GM19193 (cell line): ENCODE data around the gene SPOCK1.

Experiments used
- POLR2A ChIP-seq: IDR thresholded peaks from 4 replicates; pipeline ENCODE4 v1.6.1; 2011; ENCODE audit not compliant: insufficient read depth, insufficient read length; ENCODE audit errors: extremely low read depth

Gene SPOCK1

DNA sequence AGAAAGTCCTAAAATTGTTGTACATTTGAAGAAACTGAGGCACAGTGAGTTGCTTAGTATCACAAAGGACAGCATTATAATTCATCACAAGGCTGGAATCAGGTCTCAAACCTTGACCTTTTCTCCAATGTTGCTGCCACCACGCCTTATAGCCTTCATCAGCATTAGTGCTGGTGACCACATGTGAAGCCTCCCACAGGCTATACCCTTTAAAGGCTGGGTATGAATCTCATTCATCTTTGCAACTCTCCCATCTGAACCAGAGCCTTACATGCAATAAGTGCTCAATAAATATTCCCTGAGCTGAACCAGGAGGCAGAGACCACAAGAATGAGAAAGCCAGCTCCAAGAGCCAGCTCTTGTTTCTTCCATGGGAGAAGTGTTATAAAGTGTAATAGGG, 104.7 kb downstream of the SPOCK1 start:
- no peak for TF ChIP-seq POLR2A

DNA sequence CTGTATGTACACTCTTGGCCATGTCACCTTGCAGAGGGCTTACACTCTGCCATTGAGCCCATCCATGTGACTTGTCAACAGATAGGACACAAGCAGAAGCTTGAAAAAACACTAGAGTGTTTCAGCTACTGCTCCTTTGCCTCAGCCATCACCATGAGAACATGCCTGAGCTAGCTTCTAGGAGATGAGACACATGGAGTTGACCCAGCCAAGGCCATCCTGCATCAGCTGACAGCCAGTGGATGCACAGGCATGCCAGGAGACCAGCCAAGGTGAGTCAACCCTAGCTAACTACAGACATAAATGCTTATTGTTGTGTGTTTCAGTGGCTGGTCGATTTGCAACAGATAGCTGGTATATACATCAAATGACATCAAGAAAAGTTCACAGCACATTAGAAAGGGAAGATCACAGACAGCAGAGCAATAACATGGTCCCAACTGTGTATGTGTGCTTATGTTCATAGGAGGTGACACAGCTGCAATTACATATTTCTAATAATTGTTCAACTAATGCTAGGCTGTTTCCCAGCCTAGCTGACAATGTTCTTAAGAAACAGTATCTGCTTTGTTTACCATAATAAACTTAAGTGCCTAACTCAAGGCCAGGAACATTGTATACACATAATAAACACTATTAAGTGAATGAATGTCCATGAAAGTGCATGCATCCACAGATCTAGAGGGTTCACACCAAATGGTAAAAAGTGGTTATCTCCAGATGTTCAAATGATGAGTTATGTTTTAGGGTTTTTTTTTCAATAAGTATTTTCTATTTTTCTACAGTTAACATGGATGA, 105.7 kb downstream of the SPOCK1 start:
- TF ChIP-seq POLR2A = no peak

DNA sequence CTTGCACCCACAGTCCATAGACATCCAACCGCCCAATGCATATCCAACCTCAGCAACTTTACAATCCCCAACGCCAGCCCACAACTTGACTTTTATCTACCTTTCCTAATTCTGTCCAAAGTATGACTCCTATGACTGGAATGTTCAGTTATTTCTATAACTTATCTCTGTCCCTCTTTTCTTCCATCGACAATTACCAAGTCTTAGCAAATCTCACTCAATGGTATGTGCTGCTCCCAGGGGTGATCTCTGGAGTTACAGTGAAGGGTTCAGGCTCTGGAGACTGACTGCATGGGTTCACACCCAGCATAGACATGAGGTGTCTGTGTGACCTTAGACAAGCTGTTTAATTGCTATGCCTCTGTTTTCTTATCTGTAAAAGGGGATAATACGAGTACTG, 106.9 kb downstream of the SPOCK1 start:
- no peak for TF ChIP-seq POLR2A

DNA sequence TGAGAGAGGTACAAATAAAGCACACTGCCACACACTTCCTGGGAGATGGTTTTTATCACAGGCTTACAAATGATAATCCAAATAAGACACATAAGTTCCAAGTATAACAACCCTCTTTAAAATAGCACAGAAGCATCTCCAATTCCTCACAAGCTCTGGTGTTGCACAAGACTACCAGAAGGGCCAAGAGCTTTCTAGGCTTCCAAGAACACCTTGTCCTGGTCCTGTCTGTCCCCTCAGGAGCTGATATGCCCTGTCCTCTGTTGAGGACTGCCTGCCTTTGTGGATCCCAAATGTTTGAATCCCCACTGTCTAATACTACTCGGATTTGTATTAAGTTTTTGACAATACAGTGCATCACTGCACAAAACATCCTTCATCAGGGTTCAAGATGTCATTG, 110.1 kb downstream of the SPOCK1 start:
- TF ChIP-seq POLR2A = no peak

GRCh38 chr5:137385064-137385463, 114.1 kb downstream of the SPOCK1 start:
- TF ChIP-seq POLR2A = no peak

DNA sequence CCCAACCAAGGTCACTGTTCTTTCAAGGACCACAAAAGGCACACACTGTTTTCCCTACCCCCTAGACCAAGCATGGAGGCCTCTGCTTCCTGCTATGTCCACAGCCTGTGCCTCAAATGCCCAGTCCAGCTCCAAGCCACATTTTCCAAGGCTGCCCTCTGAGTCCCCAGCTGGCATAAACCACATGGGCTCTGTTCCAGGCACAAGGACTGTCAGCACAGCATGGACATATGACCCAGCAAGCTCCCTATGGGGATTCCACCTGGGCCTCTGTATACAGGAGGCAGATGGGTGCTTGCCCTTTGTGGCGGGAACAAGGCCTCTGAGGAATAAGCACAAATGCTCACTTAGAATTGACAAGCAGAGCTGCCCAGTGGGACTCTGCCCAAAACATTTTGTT, 115.2 kb downstream of the SPOCK1 start:
- no peak for TF ChIP-seq POLR2A

- TF ChIP-seq POLR2A = no peak
These were observed 117.6 kb downstream of the SPOCK1 start for GRCh38 chr5:137381555-137381954.

DNA sequence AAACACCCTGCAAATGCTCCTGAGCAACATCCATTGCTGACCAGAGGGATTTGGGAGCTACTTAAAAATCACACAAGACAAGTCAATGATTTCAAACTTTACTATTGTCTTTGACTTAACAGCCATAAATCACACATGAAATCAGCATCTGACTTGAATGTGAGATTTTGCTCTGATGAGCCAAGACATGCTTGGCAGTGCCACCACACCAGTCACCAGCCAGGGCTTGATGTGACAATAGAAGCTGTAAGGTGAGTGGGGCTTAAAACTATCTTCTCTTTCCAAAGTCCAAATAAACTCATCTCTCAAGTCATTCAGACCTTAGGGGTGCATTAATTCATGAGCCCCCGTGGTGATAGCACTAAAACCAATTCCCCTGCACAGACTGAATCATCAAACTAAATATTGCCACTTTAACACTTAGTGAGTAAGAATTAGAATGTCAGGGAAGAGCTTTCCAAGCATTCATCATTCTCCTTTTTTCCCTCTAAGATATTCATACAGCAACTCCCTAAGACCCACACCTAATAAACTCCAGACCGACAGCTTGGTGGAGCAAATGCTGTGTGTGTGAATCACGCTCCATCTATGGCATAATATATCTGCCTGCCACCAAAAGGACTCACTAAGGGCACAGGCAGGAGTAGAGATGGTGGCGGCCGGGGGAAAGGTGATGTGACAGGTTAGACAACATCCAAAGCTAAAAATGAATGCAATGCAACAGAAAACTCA, 119.4 kb downstream of the SPOCK1 start:
- TF ChIP-seq POLR2A = no peak

- TF ChIP-seq POLR2A = no peak
These were observed 123.2 kb downstream of the SPOCK1 start for GRCh38 chr5:137375741-137376526.

- no peak for TF ChIP-seq POLR2A
These were observed 124.9 kb downstream of the SPOCK1 start for GRCh38 chr5:137374110-137374714.

GRCh38 chr5:137372773-137373160, 126.4 kb downstream of the SPOCK1 start:
- no peak for TF ChIP-seq POLR2A

DNA sequence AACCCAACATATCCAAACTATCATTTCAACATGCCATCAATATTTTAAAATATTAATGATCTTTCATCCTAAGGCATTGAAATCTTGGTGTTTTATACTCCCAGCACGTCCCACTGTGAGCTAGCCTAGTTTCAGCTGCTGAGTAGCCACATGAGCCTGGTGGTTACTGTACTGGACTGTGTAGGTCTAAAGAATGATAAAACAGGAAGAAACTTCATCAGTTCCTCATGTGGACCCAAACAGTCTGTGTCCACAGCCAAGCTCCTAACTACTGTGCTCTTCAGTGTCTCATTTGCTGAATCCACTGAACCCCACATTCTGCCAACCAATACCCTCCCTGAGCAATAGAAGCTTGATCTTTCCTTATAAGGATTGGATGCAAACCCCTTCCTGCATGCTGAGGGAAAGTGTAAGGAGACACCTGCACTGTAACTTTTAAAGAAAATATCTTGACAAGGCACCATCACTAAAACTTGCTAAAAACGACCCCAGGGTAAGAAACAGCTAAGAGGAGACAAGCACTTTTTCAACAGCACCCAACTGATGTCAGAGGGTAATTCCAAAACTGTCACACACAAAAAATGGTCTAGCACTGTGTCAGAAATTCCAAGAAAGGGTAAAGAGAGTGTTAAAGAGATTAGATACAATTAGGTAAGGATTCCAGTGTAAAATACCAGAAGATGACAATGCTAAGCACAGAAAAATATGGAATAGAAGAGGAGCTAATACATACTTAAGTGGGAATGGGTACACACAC, 126.9 kb downstream of the SPOCK1 start:
- TF ChIP-seq POLR2A = no peak

- TF ChIP-seq POLR2A = no peak
These were observed 128.7 kb downstream of the SPOCK1 start for GRCh38 chr5:137370096-137371071.
